ENCODE data around the gene BSG.

Gene BSG

GRCh38 chr19:610801-611480 is 38.5 kb downstream of the BSG start:
- no peak for TF ChIP-seq CTCF (IDR thresholded peaks at IDR 0.05)

GRCh38 chr19:611481-611868 is 39.1 kb downstream of the BSG start:
- TF ChIP-seq CTCF (IDR thresholded peaks at IDR 0.05): no peak

GRCh38 chr19:612941-613340 is 40.5 kb downstream of the BSG start:
- TF ChIP-seq CTCF (IDR thresholded peaks at IDR 0.05): no peak

GRCh38 chr19:613732-614567 is 41.6 kb downstream of the BSG start:
- TF ChIP-seq CTCF (IDR thresholded peaks at IDR 0.05): no peak

- TF ChIP-seq CTCF (IDR thresholded peaks at IDR 0.05): no peak
Measured at GRCh38 chr19:615619-616018, 43.2 kb downstream of the BSG start.

GRCh38 chr19:616062-616700 is 43.8 kb downstream of the BSG start:
- TF ChIP-seq CTCF (IDR thresholded peaks at IDR 0.05): no peak

GRCh38 chr19:616747-617526 is 44.5 kb downstream of the BSG start:
- no peak for TF ChIP-seq CTCF (IDR thresholded peaks at IDR 0.05)
